Stimulated activated CD8-positive, alpha-beta memory T cell treated with anti-CD3 and anti-CD28 coated beads, Interleukin-15, amount 100 ng/mL, for 48 hours (primary cell): Measurements from ENCODE around the gene POU1F1.
"Not testable (repeated sequence)": the region's sequence is repeated elsewhere in the genome, so short reads cannot be mapped to it uniquely, and the experiment has no call there.

Source experiments
- DNase-seq, 2 donors: peaks; one replicate each; pipeline ENCODE4 v3.0.0-alpha.2; 2020; ENCODE audit warnings: low read depth in 2 of 2

POU1F1 gene, protein sequence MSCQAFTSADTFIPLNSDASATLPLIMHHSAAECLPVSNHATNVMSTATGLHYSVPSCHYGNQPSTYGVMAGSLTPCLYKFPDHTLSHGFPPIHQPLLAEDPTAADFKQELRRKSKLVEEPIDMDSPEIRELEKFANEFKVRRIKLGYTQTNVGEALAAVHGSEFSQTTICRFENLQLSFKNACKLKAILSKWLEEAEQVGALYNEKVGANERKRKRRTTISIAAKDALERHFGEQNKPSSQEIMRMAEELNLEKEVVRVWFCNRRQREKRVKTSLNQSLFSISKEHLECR

GRCh38 chr3:87276484-87276883 lies at the start of gene POU1F1:
TSS of gene POU1F1 (minus strand) at chr3:87276584. CDS start at chr3:87276462, 122 bp downstream.
- DNase-seq: no peak

DNA sequence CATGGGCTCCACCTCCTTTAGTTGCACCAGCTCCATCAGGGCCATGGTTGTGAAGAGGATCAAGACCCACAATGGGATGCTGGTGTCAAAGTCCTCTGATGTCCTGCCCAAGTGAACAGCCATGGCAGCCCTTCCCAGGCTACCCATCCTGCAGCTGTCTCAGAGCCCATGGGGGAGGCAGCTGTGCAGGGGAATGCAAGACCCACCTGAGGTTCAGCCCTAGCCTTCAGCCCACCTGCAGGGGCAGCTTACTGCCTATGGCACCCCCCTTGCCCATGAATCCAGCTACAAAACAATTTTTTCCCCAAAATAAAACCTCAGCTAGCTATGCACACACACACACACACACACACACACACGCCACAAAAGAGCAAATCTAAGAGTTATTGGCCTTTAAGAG lies 48.2 kb upstream of the POU1F1 start:
- no peak for DNase-seq

GRCh38 chr3:87320756-87321626 lies 44.6 kb upstream of the POU1F1 start:
- no peak for DNase-seq

DNA sequence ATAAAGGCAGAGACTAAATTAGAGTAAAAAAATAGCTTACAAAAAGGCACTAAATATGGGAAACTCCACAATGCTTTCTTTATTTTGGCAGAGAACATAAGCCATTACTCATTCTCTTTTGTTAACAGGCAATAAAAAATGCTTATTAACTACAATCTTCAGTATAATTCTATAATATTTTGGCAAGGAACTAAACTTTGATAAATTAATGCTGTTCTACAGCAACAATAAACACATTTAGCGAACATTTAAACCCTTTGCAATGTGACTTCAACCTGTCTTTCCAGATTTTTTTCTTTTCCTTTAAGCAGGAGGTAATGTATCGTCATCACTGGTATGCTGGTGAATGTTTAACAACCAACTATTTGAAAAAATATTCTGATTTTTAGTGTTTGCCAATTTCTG lies 42.2 kb upstream of the POU1F1 start:
- no peak for DNase-seq

GRCh38 chr3:87317779-87318178 lies 41.4 kb upstream of the POU1F1 start:
- no peak for DNase-seq

GRCh38 chr3:87313641-87314040 lies 37.3 kb upstream of the POU1F1 start:
- DNase-seq: no peak

- DNase-seq: no peak
Observed at GRCh38 chr3:87311309-87311708, 34.9 kb upstream of the POU1F1 start.

- no peak for DNase-seq
Observed at GRCh38 chr3:87309601-87310000, 33.2 kb upstream of the POU1F1 start.

- DNase-seq: no peak
Observed at GRCh38 chr3:87307805-87308204, 31.4 kb upstream of the POU1F1 start.

DNA sequence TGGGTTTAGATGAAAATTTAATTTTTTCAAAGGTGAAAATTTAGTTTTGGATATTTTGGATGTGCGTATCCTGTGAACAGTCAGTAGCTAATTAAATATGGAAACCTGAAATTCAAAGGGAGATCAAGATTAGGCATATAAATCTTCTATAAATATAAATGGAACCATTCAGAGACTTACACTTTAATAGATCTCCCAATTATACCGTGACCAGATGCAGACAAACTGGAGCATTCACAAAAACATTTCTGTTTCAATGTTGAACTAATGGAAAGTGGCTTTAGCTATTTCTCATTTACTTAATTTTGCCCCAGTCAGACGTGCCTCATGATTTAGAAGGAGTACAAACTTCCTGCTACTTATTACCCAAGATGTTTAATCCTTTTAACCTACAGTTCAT lies 29.1 kb upstream of the POU1F1 start:
- no peak for DNase-seq

- DNase-seq: not testable (repeated sequence)
Observed at GRCh38 chr3:87305031-87305430, 28.6 kb upstream of the POU1F1 start.

DNA sequence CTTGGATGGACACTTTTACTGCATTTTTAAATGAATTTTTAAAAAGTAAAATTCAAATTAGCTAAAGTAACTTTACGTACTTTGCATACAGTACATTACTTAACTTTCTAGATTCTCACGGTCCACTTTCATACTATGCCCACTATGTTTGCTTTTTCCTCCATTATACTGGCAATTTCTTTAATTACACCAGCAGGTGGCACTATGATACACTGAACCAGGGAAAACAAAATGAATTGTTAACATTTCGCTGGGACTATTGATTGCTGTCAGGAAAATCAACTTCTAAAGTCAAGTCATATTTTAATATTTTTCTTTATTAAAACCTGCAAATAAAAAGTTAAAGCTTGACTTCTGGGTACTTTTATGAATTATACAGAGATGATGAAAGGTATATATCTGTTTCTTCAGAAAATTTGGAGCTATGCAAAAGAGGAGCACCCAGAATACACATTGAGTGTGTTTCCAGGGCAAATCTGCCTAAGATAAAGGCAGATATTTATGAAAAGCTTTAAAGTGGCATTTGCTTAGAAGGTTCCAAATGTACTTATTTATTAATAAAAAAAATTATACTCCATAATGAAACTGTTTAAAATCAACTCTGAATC lies 21.8 kb upstream of the POU1F1 start:
- no peak for DNase-seq

GRCh38 chr3:87288446-87288845 lies 12.1 kb upstream of the POU1F1 start:
- no peak for DNase-seq

- DNase-seq: no peak
Observed at GRCh38 chr3:87287011-87287410, 10.6 kb upstream of the POU1F1 start.

GRCh38 chr3:87272718-87273341 lies 3.6 kb downstream of the POU1F1 start:
- DNase-seq: no peak

DNA sequence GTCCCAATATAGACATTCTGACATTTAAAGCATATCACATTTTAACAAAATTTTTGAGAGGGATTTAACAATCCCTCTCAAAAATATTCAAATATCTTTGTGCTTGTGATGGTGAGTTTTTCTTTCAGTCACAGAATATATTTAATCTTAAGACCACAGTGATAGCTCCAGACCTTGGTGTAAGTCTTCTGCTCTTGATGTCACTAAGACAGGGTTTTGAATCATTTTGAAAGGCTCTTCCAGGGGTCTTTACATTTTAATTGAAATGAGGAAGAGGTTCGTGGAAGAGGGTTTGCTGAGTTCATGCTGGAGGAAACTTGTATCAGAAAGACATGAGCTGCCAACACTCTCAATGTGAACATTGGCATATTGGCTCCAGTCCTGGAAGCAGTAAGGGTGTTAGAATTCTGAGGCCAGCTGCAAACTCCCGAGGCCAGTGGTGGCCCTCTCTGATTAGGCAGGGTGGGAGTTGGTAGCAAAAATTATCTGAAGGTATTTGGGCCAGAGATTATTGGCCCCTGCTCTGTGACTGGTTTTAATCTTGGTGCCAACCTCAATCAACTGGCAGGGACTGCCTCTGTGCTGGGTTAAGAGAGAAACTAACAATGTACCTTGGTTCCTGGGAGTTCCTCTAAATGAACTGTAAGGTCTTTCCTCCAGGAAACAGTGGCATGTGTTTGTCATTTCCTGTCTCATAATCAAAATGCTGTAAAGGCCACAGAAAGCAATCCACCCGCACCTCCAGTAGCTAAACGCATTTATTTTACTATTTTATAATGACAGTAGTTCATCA lies 5.3 kb downstream of the POU1F1 start:
- no peak for DNase-seq

DNA sequence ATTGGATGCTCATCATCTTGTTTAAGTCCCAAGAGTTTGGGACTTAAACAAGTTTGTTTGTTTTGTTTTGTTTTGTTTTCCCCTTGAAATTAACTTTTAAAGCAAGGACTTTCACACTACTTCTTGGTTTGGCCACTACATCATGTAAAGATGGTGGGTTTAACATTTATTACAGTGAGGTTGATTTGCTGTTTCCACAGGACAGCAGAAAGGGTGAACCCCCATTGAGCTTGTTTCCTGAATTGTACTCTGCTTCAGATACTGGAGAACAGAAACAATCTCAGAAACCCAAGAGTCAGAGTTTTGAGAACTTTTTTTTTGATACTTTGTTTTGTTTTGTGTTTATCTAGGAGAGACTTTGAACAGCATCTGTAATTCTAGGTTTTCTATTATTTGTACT lies 6.7 kb downstream of the POU1F1 start:
- DNase-seq: no peak

DNA sequence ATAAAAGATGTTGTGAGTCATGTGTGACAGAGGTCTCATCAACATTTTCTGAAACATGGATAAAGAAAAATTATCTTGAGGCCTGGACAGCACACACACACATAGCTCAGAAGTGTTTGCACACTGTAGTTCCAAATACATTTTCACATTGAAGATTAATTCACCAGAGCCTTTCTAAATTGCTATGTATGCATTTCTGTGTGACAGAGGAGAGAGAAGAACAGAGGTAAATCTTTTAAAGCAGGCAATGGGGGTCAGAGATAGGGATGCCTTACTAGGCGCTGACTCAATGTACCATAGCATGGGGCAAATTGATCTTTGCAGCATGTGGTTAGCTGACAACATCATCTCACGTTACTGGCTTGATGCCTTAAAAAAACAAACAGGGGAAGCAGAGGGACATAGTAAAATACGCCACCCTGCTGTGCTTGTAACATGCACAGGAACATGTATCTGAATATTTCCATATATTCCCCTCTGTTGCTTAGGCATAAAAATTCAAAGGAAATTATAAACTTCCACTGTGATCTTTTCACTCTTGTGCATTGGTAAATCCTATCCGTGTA lies 7.7 kb downstream of the POU1F1 start:
- no peak for DNase-seq

DNA sequence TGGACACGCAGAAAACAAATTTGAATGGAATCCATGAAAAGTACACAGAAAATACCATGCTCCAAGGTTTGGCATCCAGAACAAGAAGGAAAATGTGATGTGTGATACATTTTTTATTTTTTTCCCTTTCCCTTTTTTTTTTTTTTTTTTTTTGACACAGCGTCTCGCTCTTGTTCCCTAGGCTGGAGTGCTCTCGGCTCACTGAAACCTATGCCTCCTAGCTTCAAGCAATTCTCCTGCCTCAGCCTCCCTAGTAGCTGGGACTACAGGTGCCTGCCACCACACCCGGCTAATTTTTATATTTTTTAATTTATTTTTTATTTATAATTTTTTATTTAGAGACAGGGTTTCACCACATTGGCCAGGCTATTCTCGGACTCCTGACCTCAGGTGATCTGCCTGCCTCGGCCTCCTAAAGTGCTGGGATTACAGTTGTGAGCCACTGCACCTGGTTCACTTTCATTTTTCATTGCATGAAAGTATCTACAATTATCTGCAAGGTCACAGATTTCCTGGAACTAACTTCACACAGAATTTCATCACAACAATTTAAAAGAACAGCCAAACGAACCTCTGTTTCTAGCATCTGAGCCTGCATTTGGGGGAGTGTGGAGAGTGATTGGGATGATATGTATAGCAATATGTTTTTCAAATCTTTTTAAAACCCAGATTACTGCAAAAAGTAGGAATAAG lies 8.3 kb downstream of the POU1F1 start:
- DNase-seq: no peak

GRCh38 chr3:87261925-87262324 lies 14.5 kb downstream of the POU1F1 start:
- DNase-seq: no peak
